GM21825 (cell line): ENCODE measurements around the gene INHBB.
"Not testable (repeated sequence)": the region's sequence is repeated elsewhere in the genome, so short reads cannot be mapped to it uniquely, and the experiment has no call there.

Experiments used
- ATAC-seq: cut with Tn5 transposase; IDR thresholded peaks from one replicate; pipeline ENCODE4 v1.9.1; 2021; ENCODE audit warnings: mild to moderate bottlenecking, moderate library complexity; ENCODE audit not compliant: unreplicated experiment

Gene INHBB

DNA sequence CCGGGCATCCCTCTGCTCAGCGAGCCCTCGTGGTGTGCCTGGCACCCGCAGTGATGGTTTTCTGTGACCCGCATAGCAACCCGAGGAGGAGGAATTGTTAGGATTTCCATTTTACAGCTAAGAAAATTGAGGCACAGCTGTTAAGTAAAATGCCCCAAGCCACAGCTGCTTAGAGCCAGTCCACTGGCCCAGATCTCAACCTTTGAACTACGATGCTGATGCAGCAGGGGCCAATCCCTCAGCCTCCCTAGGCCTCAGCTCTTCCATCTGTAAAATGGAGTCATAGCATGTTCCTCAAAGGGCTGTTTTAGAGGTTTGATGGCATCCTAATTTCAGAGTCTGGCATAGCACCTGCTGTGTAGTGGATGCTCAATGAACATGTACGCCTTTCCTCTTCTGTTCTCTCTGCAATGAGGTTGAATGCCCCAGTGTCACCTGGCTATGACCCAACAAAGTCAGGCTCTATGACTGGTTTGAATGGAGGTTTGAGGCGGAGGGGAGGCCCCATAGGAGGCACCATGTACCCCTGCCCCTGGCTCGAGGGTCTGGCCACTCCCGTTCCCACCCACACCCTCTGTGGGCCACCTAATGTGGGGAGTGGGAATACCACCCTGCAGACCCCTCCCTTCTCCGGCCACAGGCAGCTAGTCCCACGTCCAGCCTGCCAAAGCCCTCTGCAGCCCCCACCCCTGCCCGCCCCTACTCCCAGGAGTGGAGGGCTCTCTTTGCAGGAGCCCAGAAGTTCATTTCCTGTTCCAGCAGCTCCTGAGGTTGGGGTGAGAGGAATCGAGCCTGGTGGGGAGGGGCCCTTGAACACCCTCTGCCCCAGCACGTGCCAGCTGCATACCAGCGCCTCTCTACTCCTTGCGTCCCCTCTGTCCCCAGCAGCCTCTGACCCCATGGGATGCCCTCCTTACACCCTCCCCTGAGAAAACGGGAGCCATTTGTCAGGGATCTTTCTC is 31.0 kb downstream of the INHBB start:
- no peak for ATAC-seq

DNA sequence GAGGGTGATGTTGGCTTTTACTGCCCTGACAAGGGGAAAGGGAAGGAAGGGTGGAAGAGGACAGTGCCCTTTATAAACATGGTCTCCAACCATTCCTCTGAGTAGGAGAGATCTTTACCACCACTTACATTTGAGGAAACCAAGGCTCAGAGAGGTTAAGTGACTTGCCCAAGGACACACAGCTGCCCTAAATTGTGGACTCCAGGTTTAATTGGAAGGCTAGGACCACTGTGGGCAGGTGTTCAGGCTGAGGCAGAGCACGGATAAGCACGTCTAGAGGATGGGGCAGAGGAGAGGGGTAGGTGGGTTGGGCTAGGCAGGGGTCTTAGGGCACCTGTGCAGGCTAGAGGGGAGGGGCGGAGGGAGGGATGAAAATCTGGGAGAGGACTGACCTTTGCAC is 32.7 kb downstream of the INHBB start:
- no peak for ATAC-seq

DNA sequence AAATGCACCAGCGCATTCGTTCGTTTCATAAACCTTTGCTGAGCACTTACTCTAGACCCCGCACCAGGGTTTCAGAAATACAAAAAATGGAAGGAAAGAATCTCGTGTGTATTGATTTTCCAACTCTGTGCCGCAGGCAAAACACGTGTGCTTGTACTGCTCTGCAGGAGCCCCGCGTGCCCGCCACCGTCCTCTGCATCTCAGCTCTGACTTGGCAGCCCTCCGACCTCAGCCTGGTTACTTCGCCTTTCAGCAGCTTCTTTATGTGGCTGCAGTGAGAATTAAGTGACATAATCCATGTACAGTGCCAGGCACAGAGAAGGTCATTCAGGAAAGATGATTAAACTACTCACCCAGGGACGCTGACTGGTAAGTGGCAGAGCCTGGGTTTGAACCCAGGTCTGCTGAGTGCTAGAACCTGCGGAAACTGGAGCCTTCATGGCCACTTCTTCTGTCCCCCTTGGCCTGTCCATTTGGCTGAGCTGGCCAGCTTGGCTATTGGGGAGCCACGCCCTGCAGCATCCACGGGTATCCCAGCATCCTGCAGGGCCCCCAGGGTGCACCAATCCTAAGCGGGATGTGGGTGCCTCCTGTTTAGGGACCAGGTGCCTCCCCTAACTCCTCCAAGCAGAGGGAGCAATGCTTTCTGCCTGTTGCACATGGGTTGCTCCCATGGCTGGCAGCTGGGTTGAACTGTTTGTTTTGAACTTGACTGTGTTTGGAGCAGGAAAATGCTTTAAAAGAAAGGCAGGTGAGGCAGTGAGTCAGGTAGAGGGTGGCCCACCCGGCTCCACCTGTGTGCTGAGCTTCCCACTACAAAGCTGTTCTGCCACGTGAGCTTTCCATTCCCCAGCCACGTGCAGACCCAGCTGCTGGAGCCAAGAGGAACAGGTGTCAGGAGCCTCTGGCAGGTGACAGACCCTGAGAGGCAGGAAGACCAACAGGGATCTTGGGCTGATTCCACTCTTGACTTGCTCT is 34.3 kb downstream of the INHBB start:
- ATAC-seq = no peak

DNA sequence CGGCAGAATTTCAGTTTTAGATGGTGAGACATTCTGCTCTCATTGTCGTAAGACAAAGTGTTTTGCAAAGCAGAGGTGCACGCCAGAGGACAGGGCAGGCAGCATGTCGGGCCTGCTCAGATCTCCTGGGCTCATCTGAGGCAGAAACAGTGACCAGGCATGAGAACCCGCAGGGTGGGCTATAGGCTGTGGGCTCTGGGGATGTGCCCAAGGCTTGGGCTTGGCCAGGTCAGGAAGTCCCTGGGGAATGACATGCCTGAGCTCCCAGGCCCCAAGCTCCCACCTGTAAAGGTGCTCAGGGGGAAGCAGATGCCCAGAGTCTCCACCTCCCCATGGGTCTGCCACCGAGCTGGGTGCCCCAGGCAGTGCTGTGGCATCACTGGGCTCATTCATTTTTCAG is 35.3 kb downstream of the INHBB start:
- ATAC-seq = no peak

DNA sequence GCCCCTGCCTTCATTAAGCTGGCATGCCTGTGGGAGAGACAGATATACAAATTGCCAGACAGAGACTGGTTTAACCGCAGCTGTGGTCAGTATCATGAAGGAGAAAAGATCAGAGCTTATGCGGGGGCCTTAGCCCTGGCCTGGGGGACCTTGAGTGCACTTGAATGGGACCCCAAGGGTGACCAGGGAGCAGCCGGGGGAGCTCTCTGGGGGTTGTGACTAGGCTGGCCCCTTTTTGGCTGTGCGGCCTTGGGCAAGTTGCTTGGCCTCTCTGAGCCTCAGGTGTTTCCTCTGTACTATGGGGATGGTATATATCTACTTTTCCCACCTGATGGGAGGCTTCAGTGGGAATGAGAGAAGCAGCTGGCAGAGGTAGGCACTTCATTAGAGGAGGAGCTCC is 35.7 kb downstream of the INHBB start:
- no peak for ATAC-seq

DNA sequence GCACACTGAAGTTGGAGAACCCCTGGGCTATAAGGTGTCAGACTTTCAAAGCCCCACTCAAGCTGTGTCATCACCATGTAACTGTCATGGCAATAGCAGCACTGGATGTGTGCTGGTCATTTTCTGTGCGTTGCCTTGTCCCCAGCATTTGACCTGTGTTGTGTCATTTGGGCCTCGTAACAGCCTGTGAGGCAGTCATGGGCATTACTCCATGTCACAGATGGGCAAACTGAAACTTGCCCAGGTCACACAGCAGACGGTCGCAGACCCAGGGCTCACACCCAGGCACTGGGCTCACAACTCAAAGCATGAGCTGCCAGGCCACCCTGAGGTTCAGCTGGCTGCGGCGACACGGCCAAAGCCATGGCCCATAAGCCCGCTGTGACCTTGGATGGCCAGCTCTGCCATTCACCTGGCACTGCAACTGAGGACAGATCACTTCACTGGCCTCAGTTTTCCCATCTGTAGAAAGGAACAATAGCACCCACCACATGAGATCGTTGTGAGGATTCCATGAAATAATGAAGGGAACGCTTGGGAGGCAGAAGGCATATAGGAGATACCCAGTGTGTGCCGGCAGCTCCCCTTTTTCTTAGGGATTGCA is 36.7 kb downstream of the INHBB start:
- no peak for ATAC-seq

DNA sequence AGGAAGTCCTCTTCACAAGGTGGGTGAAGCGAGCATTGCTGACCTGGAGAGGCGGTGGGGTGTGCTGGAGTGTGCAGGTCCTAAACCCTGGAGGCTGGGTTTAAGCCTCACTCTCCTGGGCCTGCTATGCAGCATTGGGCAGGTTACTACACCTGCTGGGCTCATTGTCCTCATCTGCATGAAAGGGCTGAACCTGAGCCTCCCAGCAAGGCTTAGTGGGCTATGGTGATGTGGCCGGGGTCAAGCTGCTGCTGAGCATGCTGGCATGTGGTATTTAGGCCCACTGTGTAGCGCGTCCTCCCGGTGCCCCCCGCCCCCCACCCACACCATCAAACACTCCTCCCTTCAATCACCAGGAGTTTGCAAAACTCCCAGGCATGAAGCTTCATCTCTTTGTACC is 37.3 kb downstream of the INHBB start:
- ATAC-seq = no peak

DNA sequence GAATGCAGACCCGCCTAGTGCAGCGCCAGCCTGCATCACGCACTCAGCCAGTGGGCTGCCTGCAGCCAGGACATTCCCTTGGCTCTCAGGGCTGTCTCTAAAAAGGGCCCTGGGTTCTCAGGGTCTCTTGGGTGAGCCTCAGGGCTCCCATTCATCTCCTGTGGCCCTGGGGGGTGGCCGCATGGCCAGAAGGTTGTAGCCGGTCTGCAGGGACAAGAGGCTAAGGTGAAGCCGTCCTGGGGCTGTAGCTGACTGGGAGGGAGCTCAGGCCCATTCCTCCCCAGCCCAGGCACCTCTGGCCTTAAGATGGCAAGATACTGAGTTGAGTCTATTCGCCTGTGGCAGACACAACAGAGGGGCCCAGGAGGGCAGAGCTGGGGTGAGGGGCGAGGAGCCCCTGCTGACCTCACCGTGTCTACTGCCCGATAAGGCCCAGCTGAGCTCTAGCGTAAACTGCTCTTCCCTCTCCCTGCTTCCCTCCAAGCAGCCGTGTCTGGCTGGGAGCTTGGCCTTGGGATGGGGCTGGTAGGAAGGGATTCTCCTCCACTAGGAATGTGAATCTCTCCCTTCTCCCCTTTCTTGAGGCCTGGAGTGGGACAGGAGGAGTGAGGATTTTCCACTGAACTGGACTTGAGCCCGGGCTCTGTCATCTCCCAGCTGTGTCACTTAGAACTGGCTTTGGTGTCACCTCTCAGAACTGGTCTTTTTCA is 37.9 kb downstream of the INHBB start:
- ATAC-seq = no peak

DNA sequence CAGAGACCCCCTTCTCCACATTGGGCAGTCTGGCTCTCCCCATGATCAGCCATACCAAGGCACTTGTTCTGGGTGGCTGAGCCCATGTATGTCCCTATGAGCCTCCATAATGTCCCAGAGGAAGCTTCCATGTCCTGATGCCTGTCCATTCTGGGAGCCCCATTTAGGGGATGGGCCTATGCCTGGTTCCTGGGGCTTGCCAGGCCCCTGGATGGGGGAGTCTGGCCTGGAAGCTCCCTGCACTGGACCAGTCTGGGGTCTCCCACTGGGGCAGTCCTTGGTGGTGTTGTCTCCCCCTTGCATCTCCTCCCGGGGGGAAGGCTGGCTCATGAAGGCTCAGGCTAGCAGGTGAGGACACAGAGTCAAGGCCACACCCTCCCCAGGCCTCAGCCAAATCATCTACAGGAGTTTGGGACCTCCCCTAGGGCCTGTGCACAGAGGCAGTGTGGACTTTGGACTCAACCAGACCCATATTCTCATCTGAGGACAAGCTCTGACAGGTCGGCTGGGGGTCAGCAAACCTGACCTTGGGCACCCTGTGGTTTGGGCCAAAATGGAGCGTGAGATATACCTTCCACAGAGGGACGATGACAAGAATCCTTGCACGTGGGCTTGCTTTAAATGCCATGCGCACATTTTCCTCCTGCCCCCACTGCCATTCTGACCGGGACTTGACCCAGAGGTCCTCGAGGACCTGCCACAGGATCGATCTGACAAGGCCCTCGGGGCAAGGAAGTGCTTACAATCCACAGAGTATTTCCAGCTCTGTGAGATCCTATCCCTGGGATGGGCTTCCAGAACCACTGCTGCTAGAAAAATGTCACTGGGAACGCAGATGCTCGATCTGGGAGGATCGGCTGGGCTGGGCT is 38.8 kb downstream of the INHBB start:
- no peak for ATAC-seq

DNA sequence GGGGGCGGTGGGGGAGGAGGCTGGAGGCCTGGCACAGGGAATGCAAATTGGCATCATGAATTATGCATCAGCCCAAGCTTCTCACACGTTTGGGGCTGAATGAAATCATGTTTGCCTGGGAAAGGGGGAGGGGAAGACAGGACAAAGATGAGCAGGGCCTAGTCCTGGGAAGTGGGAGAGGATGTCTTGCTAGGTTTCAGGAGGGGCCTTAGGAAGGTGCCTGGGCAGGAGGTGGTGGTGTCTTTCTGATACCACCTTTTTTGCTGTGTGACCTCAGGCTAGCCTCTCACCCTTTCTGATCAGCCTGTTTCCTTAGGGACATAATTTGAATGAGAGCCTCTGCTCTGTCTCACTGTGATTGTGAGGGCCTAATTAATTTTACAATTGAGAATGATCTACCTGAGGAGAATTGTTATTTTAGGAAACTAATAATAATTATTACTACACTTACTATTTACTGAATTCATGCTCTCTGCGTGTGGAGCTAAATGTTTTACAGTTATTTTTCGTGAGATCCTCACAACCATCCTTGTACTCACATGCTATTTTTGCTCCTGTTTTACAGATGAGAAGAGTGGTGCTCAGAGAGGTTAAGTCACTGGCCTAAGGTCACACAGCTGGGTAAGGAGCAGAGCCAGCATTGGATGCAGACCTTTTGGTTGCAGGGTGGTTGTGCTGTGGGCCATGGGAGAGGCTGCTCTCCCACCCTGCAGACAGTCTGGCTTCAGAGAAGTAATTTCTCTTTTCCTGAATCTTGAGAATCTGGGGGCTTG is 39.6 kb downstream of the INHBB start:
- no peak for ATAC-seq

DNA sequence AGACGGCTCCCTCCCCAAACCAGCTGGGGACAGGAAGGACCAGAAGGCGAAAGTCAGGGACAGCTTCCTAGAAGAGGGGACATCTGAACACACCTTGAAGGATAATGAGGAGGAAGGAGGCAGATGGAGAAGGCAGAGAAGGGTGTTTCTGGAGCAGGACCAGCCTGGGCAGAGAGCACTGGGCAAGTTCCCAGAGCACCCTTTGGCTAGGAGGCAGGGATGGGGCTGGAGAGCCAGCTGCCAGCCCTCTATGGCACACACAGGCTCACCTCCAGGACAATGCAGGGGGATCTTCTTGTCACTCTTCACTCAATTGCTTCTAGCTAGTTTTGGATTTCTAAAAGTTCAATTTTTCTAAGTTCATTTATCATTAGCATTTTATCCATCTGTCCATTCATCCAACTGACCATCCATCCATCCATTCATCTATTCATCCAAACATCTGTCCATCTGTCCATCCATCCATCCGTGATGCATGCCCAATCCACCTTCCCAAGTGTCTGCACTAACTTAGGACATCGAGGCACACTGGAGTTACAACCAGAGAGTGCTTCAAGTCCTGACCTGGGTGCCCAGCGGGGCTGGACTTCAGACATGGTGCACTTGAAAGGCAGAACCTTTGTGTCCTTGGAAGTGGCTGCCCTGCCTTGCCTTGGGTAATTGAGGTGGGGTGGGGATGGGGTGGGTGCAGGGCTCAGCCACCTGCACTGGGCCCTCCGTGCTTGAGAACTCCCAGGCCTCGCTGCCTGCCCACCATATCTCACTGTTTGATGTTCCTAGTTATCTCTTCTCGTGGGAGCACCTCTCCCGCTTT is 42.5 kb downstream of the INHBB start:
- no peak for ATAC-seq

DNA sequence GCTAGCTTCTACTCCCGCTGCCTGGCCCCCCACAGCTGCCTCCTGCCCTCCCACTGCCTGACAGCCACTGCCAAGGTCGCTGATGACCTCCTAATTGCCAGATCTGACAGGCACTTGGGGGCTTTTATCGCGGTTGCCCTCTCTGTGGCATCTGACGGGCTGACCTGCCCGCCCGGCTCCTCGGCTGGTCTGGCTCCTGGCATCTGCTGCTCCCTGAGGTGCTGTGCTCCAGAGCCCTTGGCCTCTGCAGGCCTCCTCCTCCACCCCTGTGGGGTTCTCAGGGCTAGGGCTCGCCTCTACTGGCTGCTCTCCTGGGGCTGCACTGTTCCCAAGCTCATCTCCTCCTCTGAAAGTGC is 43.1 kb downstream of the INHBB start:
- ATAC-seq = no peak

DNA sequence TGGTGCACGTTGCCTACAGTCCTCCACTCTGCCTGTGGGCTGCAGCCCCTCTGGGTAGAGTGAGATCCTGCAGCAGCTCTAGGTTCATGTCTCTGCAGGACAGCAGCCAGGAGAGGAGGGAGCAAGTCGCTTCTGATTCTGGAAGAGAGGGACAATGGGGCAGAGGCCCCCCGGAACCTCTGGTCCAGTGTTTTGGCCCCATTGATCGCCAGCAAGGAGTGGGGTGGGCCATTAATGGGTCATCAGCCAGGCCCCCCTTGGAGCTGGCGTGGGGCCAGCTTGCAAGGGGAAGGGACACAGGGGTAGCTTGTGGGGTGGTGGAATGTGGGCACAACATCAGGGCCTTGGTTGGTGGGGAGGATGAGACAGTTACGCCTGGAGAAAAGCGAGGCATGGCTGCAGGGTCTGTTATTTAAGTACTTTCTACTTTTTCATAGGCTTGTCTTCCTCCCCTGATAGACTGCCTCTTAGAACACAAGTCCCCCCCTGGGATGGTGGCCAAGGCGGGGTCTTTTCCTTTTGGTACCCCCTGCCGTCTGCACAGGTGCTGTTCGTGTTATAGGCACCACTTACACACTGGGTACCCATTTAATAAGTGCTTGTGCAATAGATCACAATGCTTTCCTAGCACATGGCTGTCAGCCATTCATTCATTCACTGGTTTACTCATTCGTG is 44.6 kb downstream of the INHBB start:
- no peak for ATAC-seq

DNA sequence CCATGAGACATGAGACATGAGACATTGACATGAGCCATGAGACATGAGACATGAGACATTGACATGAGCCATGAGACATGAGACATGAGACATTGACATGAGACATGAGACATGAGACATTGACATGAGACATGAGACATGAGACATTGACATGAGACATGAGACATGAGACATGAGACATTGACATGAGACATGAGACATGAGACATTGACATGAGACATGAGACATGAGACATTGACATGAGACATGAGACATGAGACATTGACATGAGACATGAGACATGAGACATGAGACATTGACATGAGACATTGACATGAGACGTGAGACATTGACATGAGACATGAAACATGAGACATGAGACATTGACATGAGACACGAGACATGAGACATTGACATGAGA is 45.4 kb downstream of the INHBB start:
- not testable (repeated sequence) for ATAC-seq

DNA sequence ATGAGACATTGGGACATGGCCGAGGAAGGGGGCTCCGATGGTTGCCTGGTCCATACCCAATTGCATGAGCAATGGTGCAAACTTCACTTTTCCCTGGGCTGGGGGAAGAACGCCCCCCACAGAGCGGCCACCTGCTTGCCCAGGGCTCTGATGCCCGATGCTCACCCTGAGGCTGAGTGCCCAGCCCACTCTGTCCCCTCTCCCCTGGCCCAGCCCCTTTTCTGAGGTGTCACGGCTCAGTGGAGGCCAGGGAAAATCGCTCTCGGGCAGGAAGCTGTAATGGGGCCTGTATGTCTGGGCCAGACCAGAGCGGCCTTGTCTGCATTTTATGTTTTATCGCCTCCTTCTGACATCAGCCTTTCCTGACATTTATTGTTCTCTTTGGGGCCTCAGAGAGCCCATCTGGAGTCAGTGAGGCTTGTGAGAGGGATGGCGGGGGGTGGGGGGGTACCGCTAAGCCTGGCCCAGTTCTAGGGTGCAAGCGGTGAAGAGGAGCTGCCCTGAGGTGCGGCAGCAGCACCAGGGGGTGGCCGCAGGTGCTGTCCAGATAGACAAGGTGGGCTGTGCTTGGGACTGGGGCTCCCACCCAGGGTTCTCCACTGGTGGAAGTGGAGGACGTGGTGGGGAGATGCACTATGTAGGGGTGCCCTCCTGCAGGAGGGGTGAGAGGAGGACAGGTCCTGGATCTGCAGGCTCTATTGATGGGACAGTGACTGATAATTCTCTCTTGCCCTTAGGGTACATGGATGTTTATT is 46.2 kb downstream of the INHBB start:
- no peak for ATAC-seq

DNA sequence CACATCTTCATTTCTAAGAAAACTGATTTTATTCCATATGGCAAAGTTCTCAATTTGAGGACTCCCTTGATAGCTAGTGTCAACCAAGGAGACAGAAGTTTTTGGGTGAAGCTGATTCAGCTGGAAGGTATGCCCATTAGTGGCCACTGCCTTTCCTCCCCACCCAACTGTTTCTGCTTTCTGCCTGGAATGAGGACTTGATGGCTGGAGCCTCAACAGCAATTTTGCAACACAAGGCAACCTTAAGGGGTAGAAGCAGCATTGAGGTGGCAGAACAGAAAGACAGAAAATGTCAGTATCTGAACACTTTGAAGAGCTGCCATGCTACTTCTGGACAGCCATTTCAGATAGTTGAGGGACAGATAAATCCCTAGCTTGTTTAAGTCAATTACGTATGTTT is 47.0 kb downstream of the INHBB start:
- no peak for ATAC-seq

DNA sequence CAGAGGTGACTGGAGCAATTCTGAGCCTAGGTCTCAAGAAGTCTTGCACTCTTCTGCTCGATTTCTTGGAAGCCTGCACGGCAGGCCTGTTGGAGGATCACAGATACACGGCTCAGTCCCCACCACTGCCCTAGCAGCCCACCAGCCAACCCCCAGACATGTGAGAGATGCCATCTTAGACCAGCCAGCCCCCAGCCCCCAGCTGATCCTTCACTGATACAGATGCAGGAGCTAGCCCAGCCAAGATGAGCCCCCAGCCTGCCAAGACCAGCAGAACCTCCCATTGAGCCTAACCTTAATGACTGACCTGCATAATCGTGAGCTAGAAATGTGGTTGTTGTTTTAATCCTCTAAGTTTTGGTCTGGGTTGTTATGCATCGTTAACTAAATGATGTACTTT is 47.5 kb downstream of the INHBB start:
- no peak for ATAC-seq
